Measurements from ENCODE around the gene XPO4. TPM values are rescaled to one million over a fixed set of nuclear protein-coding genes. Genes with fewer than 3 reads are reported as not detected.
"Not testable (repeated sequence)": the region's sequence is repeated elsewhere in the genome, so short reads cannot be mapped to it uniquely, and the experiment has no call there.

The XPO4 gene
- 10 to 100 TPM; 11.7 to 25.2 (median 13.3) TPM for total RNA-seq

DNA sequence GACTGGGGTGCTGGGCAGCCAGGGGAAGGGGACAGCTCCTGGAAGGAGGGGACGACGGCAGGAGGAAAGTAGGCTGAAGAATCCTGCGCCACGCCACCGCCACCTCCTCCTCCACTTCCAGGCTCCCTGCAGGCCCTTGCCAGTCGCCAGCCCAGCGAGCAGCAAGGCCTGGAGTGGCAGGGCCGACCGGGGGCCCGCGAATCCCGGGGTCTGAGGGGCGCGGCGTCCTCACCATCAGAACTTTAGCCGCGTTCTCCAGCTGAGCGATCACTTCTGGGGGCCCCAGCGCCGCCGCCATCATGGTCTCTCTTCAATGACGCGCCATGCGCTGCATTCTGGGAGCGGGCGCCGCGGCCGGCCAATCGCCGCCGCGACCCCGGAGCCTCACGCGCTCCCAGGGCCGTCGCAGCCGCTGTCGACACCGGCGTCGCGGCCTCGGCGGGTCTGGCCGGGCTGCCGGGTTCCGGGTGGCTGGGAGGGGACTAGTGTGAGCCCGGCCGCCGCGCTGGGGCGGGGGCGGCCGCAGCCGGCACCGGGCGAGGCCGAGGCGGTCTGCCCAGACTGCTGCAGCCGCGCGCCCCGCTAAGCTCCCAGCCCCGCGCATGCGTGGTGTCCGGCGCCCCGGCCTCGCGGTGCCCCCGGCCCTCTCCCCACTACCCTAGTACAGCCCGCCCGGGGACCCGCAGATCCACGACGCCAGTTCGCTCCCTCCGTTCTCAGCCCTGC lies at the start of gene XPO4:
XPO4 (minus strand) TSS at position 309 of the 726 bp plus-strand sequence; CDS start at position 301, 8 bp downstream.
- in situ Hi-C loops (cut with MboI; ENCODE audit: low pct_ligation_motif_present in 1 of 4, low pct_unique_long_range_greater_than_20kb in 1 of 4, low sequenced_read_pairs in 3 of 4) (loop anchor here in 3 of 4 donors (25.0 kb wide), 3 partner anchors 190 to 715 kb away; partner anchors contain the start of genes IL17D (in 2 of the 3) and GJB2 (in 1 of the 3)), intact Hi-C loops (cut with DNase I; ENCODE audit: low total_unique reads) (no loop called here)
- WGBS, 2 donors (ENCODE audit: low coverage in 1 of 2): 0% methylated on average over 1 to 32 of the region's 81 CpGs
- H3K9me3 ChIP-seq: no peaks in the 10 kb centered on the region
- H3K4me1 ChIP-seq: peaks cover 8 to 19% (median 11%) of the 10 kb centered on the region in 4 donors
- H3K4me3 ChIP-seq: peak within 1 kb of the TSS; percentile 54 to 97 (median 90)
- peak; percentile 81 for DNase-seq
- H3K27me3 ChIP-seq: no peaks in the 10 kb centered on the region
- H3K27ac ChIP-seq: peak within 1 kb of the TSS; percentile 88 to 95 (median 93)
- H3K36me3 ChIP-seq: no peaks in the 10 kb centered on the region
- TF ChIP-seq POLR2A (IDR thresholded peaks at IDR 0.05): peak; percentile 57
- TF ChIP-seq, protein P1, sequence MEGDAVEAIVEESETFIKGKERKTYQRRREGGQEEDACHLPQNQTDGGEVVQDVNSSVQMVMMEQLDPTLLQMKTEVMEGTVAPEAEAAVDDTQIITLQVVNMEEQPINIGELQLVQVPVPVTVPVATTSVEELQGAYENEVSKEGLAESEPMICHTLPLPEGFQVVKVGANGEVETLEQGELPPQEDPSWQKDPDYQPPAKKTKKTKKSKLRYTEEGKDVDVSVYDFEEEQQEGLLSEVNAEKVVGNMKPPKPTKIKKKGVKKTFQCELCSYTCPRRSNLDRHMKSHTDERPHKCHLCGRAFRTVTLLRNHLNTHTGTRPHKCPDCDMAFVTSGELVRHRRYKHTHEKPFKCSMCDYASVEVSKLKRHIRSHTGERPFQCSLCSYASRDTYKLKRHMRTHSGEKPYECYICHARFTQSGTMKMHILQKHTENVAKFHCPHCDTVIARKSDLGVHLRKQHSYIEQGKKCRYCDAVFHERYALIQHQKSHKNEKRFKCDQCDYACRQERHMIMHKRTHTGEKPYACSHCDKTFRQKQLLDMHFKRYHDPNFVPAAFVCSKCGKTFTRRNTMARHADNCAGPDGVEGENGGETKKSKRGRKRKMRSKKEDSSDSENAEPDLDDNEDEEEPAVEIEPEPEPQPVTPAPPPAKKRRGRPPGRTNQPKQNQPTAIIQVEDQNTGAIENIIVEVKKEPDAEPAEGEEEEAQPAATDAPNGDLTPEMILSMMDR (IDR thresholded peaks at IDR 0.05): no peak
- no peak for TF ChIP-seq EP300 (IDR thresholded peaks at IDR 0.05; ENCODE audit: low read depth)
- peak; percentile 39 to 64 (median 49) for TF ChIP-seq POLR2AphosphoS5 (IDR thresholded peaks at IDR 0.05)

DNA sequence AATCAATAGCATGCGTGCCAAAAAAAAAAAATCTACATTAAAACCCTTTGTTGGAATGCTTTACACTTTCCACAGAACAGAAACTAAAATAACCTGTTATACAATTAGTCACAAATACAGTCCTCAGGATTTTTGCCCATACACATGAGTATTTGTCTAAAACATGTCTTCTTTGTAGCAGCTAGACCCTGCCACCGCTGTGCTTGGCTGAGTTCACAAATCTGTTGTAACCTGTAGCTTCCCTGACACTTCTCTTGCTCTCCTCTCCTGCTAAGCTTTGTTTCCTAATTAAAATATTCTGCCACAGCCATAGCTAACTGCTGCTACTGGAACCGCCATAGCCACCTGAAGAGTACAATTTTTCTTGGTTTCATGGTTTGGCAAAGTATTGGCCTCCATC lies 45.5 kb upstream of the XPO4 start:
- in situ Hi-C loops (cut with MboI; ENCODE audit: low pct_ligation_motif_present in 1 of 4, low pct_unique_long_range_greater_than_20kb in 1 of 4, low sequenced_read_pairs in 3 of 4): loop anchor here (10.0 to 25.0 kb wide), 5 partner anchors 187 to 761 kb away; partner anchors contain the start of gene GJB2 (in 1 of the 4)
- 86 to 89% methylated on average over 3 of the region's 3 CpGs for WGBS, 2 donors (ENCODE audit: low coverage in 1 of 2)
- H3K4me3 ChIP-seq, H3K9me3 ChIP-seq, H3K27me3 ChIP-seq, DNase-seq, H3K36me3 ChIP-seq, H3K27ac ChIP-seq: not testable (repeated sequence)
- peaks cover 0 to 11% (median 6%) of the 10 kb centered on the region in 4 donors for H3K4me1 ChIP-seq
- intact Hi-C loops (cut with DNase I; ENCODE audit: low total_unique reads): loop anchor here (10.0 kb wide), 2 partner anchors 117 to 187 kb away; partner anchors contain the start of gene LATS2

DNA sequence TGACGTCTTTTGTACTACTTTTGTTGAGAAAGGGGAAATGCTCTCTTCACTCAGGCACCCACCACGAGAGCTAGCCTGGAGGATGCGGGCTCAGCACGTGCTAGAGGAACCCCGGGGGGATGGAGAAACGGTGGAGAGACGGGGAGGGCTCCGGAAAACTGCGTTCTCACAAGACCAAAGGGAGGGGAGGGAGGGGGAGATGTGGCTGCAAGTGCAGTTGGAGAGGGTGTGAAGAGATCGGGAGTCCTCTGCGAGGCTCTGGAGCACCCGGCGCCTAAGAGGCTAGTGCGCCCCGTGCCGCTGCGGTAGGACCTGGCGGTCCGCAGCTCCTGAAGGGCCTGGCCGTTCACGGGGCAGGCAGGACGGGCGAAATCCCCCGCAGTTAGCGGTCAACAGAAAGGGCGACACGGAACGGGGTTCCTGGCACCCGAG lies 43.4 kb upstream of the XPO4 start:
- intact Hi-C loops (cut with DNase I; ENCODE audit: low total_unique reads): loop anchor here (10.0 kb wide), 2 partner anchors 119 to 189 kb away; partner anchors contain the start of gene LATS2
- TF ChIP-seq POLR2AphosphoS5 (IDR thresholded peaks at IDR 0.05): no peak
- peak; percentile 22 for DNase-seq

DNA sequence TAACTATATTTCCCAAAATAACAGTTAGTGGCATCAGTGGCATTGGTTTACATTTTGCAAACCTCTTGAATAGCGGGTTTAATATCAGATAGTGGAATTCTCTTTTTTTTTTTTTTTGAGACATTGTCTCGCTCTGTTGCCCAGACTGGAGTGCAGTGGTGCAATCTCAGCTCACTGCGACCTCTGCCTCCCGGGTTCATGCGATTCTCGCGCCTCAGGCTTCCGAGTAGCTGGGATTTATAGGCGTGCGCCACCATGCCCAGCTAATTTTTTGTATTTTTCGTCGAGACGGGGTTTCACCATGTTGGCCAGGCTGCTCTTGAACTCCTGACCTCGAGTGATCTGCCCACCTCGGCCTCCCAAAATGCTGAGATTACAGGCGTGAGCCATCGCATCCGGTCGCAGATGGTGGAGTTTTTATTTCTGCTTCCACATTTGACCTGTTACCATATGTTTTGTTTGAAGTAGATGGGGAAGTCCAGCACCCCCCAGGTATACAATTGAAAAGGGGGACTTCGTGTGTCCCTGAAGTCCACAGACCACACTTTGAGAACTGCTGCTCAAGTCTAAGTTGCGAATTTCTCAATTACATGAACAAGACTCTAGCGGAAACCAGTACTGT lies 40.5 kb upstream of the XPO4 start:
- no peaks in the 10 kb centered on the region for H3K36me3 ChIP-seq
- WGBS, 2 donors (ENCODE audit: low coverage in 1 of 2): 41 to 50% methylated on average over 2 to 22 of the region's 22 CpGs
- in situ Hi-C loops (cut with MboI; ENCODE audit: low pct_ligation_motif_present in 1 of 4, low pct_unique_long_range_greater_than_20kb in 1 of 4, low sequenced_read_pairs in 3 of 4): loop anchor here (10.0 to 25.0 kb wide), 5 partner anchors 192 to 756 kb away; partner anchors contain the start of gene GJB2 (in 1 of the 4)
- H3K9me3 ChIP-seq: no peaks in the 10 kb centered on the region
- no peak for TF ChIP-seq EP300 (IDR thresholded peaks at IDR 0.05; ENCODE audit: low read depth)
- TF ChIP-seq, protein P1 (IDR thresholded peaks at IDR 0.05): no peak
- no peak for TF ChIP-seq POLR2A (IDR thresholded peaks at IDR 0.05)
- no peak for TF ChIP-seq POLR2AphosphoS5 (IDR thresholded peaks at IDR 0.05)
- peaks cover 0 to 26% (median 10%) of the 10 kb centered on the region in 4 donors for H3K4me1 ChIP-seq
- intact Hi-C loops (cut with DNase I; ENCODE audit: low total_unique reads): loop anchor here (10.0 kb wide), 2 partner anchors 122 to 192 kb away; partner anchors contain the start of gene LATS2
- peaks cover 8% of the 10 kb centered on the region for H3K27me3 ChIP-seq
- peak overlapping the region in 2 of 4 donors; percentile 7 to 26 for H3K4me3 ChIP-seq
- peak overlapping the region; percentile 69 to 86 (median 81) for H3K27ac ChIP-seq
- peak; percentile 10 for DNase-seq

More for the DNA sequence above, 43.4 kb upstream of the XPO4 start:
- H3K27me3 ChIP-seq: peaks cover 8% of the 10 kb centered on the region
- peak overlapping the region in 1 of 4 donors; percentile 18 for H3K4me3 ChIP-seq
- no peaks in the 10 kb centered on the region for H3K9me3 ChIP-seq
- WGBS, 2 donors (ENCODE audit: low coverage in 1 of 2): 50 to 51% methylated on average over 4 to 29 of the region's 29 CpGs
- no peaks in the 10 kb centered on the region for H3K36me3 ChIP-seq
- H3K27ac ChIP-seq: no peak overlapping the region
- in situ Hi-C loops (cut with MboI; ENCODE audit: low pct_ligation_motif_present in 1 of 4, low pct_unique_long_range_greater_than_20kb in 1 of 4, low sequenced_read_pairs in 3 of 4): loop anchor here (10.0 to 25.0 kb wide), 5 partner anchors 189 to 759 kb away; partner anchors contain the start of gene GJB2 (in 1 of the 4)
- H3K4me1 ChIP-seq: peaks cover 0 to 16% (median 10%) of the 10 kb centered on the region in 4 donors

DNA sequence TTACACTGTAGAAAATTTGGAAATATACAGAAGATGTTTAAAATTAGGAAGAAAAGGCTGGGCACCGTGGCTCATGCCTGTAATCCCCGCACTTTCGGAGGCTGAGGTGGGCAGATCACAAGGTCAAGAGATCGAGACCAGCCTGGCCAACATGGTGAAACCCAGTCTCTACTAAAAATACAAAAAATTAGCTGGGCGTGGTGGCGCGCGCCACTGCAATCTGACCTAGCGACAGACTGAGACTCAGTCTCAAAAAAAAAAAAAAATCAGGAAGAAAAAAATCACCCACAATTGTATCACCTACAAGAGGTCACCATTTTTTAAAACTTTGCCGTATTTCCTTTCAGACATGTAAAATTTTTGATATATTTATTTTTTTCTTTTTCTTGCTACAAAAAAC lies 38.0 kb upstream of the XPO4 start:
- H3K4me3 ChIP-seq, H3K36me3 ChIP-seq, H3K9me3 ChIP-seq, H3K27me3 ChIP-seq, DNase-seq, H3K27ac ChIP-seq: not testable (repeated sequence)
- H3K4me1 ChIP-seq: peaks cover 0 to 23% (median 7%) of the 10 kb centered on the region in 4 donors
- 92 to 94% methylated on average over 10 of the region's 10 CpGs for WGBS, 2 donors (ENCODE audit: low coverage in 1 of 2)
- intact Hi-C loops (cut with DNase I; ENCODE audit: low total_unique reads) (loop anchor here (10.0 kb wide), 2 partner anchors 124 to 194 kb away; partner anchors contain the start of gene LATS2), in situ Hi-C loops (cut with MboI; ENCODE audit: low pct_ligation_motif_present in 1 of 4, low pct_unique_long_range_greater_than_20kb in 1 of 4, low sequenced_read_pairs in 3 of 4) (loop anchor here (10.0 to 25.0 kb wide), 5 partner anchors 194 to 753 kb away; partner anchors contain the start of gene GJB2 (in 1 of the 4))
